HG02588 (cell line): Measurements from ENCODE around the gene TRAM2.
"Not testable (repeated sequence)": the region's sequence is repeated elsewhere in the genome, so short reads cannot be mapped to it uniquely, and the experiment has no call there.

Experiments
- ATAC-seq: cut with Tn5 transposase; IDR thresholded peaks from one replicate; pipeline ENCODE4 v1.9.1; 2021; ENCODE audit warnings: mild to moderate bottlenecking, moderate library complexity; ENCODE audit not compliant: unreplicated experiment

The TRAM2 gene

GRCh38 chr6:52497652-52498408 is 79.0 kb downstream of the TRAM2 start:
- ATAC-seq: peak; percentile 80

GRCh38 chr6:52496631-52497030 is 80.2 kb downstream of the TRAM2 start:
- ATAC-seq: no peak

GRCh38 chr6:52495922-52496321 is 80.9 kb downstream of the TRAM2 start:
- no peak for ATAC-seq

- ATAC-seq: no peak
Measured at GRCh38 chr6:52494298-52495072, 82.4 kb downstream of the TRAM2 start.

GRCh38 chr6:52493669-52494068 is 83.2 kb downstream of the TRAM2 start:
- peak; percentile 11 for ATAC-seq

GRCh38 chr6:52491203-52492069 is 85.4 kb downstream of the TRAM2 start:
- peak; percentile 65 for ATAC-seq

- ATAC-seq: no peak
Measured at GRCh38 chr6:52489881-52490280, 87.0 kb downstream of the TRAM2 start.

- ATAC-seq: no peak
Measured at GRCh38 chr6:52483671-52484003, 93.2 kb downstream of the TRAM2 start.

GRCh38 chr6:52482903-52483670 is 93.8 kb downstream of the TRAM2 start:
- ATAC-seq: no peak

GRCh38 chr6:52475307-52475706 is 101.6 kb downstream of the TRAM2 start:
- ATAC-seq: no peak

GRCh38 chr6:52474173-52474572 is 102.7 kb downstream of the TRAM2 start:
- no peak for ATAC-seq

- not testable (repeated sequence) for ATAC-seq
Measured at GRCh38 chr6:52461194-52461593, 115.7 kb downstream of the TRAM2 start.

GRCh38 chr6:52457096-52457495 is 119.8 kb downstream of the TRAM2 start:
- ATAC-seq: no peak

GRCh38 chr6:52454556-52454955 is 122.3 kb downstream of the TRAM2 start:
- ATAC-seq: no peak
